Stimulated activated CD8-positive, alpha-beta memory T cell treated with anti-CD3 and anti-CD28 coated beads, Interleukin-12 subunit alpha, Interleukin-12 subunit beta, amount 100 ng/mL, for 24 hours (primary cell): ENCODE measurements around the gene CDC27.
"Not testable (repeated sequence)": the region's sequence is repeated elsewhere in the genome, so short reads cannot be mapped to it uniquely, and the experiment has no call there.

Experiments used
- DNase-seq: peaks from one replicate; pipeline ENCODE4 v3.0.0-alpha.2; 2020; ENCODE audit errors: extremely low read depth

The CDC27 gene

DNA sequence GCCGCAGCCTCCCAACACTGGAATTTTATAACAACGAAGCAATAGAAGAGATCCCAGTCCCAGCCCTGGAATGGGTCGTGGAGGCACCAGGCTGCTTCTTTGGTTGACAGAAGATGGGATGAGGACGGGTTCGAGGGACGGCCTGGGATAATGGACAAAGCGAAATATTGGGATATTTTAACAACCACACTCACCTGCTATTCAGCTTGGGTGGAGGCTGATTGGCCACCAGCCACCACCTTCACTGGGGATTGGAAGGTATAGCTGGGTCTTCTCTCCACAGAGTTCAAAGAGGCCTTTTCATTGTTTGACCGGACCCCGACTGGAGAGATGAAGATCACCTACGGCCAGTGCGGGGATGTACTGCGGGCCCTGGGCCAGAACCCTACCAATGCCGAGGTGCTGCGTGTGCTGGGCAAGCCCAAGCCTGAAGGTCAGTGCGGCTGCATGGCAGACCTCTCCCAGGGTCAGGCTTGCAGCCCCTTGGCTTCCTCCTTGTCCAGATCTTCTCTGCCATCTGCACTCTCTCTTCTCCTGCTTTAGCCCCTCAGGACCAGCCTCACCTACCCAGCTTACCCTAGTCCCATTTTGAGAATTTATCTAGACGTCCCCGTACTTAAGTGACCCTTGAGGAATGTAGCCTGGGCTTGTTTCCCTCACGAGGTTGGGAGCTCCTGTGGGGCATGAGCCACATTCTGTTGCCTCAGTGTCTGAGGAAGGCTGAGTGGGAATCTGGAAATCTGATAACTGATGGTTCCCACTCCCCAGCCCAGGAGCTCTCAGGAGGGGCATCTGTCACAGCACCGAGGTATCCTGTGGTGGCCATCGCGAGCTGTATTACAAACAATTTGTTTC, 30.8 kb upstream of the CDC27 start:
- DNase-seq, result no peak

DNA sequence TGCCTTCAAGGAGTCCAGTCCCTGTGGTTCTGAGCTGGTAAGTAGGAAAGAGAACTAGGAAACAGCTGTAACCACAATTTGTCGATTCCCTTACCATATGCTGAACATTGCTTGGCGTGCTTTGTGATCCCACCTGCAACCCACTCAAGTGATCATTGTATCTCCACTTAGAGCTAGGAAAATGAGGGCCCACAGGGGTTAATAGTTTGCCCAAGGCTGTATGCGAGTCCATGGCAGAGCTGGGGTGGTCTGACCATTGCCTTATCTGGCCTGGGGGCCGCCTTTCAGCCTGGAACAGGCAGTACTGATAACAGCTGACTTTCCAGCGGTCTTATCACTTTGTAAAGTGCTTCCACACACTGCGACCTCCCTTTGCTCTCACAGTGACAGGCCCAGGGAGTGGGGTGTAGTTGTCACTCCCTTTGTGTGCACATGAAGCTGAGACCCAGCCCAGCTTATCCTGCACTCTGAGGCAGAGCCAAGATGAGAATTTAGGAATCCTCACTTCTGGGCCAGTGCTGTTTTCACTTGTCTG, 29.9 kb upstream of the CDC27 start:
- DNase-seq, result no peak

DNA sequence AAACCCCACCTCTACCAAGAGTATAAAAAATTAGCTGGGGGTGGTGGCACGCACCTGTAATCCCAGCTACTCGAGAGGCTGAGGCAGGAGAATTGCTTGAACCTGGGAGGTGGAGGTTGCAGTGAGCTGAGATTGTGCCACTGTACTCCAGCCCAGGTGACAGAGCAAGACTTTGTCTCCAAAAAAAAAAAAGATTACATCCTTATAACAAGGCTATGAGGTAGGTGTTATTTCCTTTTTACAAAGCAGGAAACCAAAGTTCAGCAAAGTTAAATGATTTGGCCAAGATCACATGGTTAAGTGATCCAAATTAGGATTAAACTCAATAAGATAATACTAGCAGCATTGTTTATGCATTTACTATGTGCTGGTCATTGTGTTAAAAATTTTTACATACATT, 28.2 kb upstream of the CDC27 start:
- DNase-seq, result not testable (repeated sequence)

GRCh38 chr17:47216821-47217220, 27.7 kb upstream of the CDC27 start:
- DNase-seq, result not testable (repeated sequence)

- DNase-seq, result no peak
These were observed 25.8 kb upstream of the CDC27 start for GRCh38 chr17:47214931-47215330.

- no peak for DNase-seq
These were observed 24.4 kb upstream of the CDC27 start for GRCh38 chr17:47213540-47213939.

GRCh38 chr17:47212458-47212857, 23.4 kb upstream of the CDC27 start:
- no peak for DNase-seq

GRCh38 chr17:47210779-47211178, 21.7 kb upstream of the CDC27 start:
- DNase-seq, result no peak

DNA sequence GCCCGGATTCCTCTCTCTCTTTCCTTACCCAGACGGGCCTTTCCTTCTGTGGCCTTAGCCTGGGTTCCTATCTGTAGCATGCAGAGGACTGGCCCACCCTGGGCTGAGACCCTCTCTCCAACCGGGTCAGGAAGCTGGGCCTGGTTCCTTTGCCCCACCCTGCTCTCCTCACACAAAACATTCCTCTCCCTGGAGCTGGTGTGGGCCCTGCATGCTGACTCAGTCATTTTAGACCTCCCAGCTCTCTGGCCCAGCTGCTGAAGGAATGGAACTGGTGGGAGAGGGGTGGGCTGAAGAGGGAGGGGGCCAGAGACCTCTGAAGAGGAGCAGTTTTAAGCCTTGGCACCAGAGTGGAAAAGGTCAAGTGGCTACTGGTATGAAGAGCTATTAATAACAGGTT, 21.0 kb upstream of the CDC27 start:
- DNase-seq, result no peak

DNA sequence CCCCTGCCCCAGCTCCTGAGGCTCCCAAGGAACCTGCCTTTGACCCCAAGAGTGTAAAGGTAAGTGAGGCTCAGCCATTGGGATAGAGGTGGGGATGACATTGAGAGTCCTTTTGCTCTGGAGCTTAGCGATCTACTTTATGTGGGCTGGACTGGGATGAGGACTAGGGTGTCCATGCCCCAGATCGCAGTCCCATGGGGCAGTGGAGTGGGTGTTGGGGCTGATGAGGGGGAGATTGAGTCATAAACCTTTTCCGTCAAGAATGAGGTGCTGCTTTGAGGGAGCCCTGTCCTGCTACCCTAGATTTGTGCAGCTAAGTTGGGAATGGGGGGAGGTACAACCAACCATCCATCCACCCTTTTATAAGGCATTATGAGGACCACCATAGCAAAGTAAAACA, 20.4 kb upstream of the CDC27 start:
- DNase-seq, result no peak

- no peak for DNase-seq
These were observed 19.8 kb upstream of the CDC27 start, which contains the start of gene MYL4 for GRCh38 chr17:47208744-47209488. Gene MYL4, plus strand, starts transcription at chr17:47209348. Its CDS starts 75 bp downstream, at chr17:47209423.

- no peak for DNase-seq
These were observed 18.3 kb upstream of the CDC27 start for GRCh38 chr17:47207143-47208067.

DNA sequence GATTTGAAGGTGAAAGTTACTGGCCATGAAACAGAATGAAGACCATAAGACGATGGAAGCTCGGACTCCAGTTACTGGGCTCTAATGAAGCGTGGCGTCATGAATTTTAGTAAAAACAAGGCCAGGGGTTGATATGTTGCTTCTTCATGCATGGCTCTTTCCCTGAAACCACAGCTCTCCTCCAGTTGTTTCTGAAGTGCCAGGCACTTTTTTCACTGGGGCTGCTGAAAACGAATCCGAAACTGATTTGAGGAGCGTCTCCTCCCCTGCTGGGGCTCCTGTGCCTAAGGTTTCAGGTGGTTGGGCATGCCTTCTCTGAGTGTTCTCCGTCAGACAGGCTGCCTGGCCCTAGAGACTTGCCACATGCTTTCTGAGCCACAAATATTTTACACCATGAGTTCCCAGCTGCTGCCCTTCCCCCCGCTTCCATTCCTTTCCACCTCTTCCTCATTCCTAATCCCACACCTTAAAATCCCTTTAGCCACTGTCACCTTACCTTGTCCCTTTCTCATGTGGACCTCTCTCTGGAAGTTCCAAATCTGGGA, 16.4 kb upstream of the CDC27 start:
- no peak for DNase-seq

DNA sequence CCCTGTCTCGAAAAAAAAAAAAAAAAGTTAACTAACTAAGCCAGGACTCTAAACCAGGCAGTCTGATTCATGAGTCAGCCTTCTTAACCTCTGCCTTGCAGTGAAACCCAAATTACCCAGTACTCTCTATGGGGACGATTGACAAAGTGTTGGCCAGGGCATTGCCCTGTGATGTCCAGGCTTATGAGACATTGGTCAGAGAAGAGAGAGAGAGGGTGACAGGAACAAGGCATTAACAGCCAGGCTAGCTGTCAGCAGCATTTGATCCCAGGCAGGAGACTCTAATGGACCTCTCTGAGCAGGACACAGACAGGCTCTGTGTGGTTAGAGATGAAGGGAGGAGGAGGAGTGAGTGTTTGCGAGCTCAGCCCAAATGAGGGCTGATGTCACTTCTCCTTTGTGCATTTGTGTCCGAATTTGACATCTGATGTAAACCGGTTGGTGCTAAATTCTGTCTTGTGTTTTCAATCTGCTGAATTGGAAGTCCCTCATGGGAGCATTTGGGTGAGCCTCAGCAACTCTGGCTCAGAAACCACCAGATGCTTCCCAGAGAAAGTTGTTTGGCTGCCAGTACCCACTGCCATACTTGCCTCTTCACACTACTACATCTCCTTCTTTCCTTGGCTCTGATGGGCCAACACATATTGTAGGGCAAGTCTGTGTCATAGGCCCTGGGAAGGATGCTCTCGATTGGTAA, 15.8 kb upstream of the CDC27 start:
- no peak for DNase-seq

DNA sequence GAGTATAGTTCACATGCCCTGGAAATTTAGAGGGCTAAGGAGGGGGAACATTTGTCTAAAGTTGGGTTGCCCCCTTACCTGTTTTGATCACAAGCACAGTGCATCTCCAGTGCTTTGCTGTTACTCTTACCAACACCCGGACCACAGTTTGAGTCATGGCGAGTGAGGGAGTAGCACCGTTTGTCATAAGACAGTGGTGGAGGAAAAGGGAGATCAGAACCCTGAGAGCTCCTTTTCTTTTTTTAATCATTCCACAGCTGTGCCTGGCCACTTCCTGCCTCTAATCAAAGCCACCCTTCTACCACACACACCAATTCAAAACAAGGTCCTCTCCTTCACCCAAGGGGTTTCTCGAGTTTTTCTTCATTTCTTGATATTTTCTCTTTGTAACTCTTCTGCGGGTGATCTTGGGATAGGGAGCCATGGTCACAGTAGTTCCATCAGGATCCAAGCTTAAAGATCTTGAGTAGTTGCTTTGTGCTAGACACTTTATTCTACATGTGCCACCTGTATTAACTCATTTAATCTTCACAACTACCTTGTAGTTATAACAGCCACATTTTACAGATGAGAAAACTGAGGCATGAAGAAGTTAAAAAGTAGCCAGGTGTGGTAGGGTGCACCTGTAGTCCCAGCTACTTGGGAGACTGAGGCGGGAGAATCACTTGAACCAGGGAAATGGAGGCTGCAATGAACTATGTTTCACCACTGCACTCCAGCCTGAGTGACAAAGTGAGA, 15.1 kb upstream of the CDC27 start:
- no peak for DNase-seq

- DNase-seq, result no peak
These were observed 12.1 kb upstream of the CDC27 start for GRCh38 chr17:47201166-47201565.

DNA sequence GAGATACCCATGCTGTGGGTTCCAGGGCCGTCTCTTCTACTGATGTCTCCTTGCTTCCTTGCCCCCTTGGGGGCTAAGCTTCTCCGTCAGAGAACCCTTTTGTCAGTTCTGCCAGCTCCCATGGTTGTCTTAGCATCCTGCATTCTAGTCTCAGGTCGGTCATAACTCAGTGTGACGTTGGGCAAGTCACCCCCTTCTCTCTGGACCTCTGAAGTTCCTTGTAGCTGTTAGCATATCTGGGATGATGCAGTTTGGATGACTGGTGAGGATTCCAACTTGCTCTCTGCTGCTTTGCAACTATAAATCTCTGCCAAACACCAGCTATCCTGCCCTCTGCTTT, 11.2 kb upstream of the CDC27 start:
- no peak for DNase-seq

- no peak for DNase-seq
These were observed 10.7 kb upstream of the CDC27 start for GRCh38 chr17:47199627-47200324.

GRCh38 chr17:47197821-47198220, 8.7 kb upstream of the CDC27 start:
- no peak for DNase-seq
